Measurements from ENCODE around the gene BCL6.

The BCL6 gene

DNA sequence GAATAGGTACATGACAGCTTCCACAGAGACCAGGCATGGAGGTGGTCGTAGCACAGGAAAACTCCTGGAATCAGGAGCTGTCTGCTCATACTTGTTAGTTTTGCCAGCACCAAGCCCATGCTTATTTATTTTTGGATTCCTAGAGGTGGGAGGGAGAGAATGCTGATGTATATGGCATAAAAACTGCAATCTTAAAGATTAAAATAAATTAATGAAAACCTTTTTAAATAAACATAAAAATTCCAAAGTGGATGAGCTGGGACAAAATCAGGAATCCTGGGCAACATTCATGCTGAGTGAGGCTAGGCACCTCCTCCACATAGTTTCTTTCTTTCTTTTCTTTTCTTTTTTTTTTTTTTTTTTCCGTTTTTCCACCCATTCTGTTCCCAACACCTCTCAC is 14.3 kb upstream of the BCL6 start:
- no peak for DNase-seq

DNA sequence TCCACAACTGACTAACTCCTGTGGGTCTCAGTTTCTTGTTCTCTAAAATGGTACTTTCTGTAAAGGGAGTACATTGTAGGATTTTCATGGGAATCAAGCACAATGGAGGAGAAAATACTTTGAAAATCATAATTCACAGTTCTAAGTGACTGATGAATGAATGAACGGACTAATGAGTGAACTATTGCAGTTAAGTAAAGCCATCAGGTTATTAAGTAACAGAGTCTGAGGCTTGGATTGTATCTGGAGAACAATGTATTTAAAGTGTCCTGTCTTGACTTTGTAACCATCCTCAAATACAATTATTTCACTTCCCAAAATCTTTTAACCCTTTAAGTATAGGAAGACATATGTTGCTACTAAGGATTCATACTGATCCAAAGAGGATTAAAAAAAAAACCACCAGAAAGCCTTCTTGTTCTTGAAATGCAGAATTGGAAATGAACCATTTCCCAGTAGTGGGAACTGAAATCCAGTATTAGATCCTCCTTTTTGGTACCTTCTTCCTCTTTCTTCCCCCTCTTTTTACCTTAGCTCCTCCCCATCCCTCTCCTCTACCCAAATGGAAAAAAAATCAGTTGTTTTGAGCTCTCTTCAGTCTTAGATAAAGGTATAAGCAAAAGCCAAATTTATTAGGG is 13.2 kb upstream of the BCL6 start:
- no peak for DNase-seq

DNA sequence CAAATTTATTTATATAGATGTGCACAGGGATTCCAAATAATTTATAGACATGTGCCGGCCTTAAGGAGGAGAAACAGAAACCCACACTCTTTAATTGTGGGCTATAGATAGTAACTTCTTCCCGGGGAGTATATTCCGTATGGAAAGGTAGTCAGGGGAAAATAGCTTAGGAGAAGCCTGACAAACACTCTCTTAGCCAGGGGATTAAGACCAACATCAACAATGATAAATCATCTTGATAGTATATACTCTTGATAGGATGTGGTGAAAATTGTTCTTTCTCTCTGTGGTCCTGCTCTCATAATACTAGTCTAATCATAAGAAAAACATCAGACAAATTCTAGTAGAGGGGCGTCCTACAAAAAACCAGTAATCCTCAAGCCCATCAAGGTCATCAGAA is 8.2 kb upstream of the BCL6 start:
- no peak for DNase-seq

DNA sequence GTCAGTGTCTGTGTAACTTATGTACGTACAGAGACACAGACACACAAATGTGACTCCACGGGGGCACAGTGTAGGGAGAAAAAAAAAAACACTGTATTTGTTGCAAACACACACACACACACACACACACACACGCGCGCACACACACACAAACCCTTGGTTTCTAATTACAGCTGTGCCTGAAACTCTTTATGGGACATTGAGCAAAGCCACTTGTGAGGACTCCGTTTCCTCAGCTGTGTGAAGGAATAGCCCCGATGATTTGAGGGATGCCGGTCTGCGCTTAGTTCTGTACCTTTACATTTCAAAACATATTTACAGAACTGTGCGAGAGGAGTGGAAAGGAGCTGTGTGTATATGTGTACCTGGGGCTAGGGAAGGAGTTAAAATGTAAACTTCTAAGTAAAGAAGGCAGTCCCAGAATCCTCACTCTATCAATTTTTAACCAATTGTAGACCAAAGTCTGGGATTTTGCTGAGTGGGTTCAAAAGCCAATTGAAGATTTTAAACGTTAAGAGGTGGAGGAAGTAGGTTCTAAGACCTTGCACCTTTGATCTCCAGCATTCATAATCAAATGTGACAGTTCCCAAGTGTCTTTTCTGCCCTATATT is 5.3 kb upstream of the BCL6 start:
- no peak for DNase-seq

DNA sequence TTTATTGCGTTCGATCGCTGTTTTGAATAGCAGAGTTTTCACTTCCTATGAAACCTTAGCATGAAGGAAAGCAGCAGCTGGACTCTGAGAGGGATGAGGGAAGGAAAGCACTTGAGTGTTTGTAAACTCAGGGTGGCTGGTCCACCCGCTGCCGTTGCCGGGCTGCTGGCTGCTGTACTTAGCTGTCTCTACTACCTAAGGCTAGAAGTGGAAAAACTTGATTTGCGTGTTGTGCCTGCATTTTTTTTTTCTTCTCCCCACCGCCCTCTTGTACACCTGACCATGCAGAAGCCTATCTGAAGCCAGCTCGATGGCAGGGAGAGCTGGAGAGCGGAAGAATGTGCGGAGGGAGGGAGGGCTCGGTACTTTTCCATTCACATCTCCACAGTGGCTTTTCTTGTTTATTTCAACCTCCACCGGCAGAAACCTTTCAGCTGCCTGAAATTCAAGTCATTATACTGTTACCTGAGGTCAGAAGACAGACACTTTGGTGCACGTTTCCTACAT is 4.8 kb upstream of the BCL6 start:
- DNase-seq, result no peak

DNA sequence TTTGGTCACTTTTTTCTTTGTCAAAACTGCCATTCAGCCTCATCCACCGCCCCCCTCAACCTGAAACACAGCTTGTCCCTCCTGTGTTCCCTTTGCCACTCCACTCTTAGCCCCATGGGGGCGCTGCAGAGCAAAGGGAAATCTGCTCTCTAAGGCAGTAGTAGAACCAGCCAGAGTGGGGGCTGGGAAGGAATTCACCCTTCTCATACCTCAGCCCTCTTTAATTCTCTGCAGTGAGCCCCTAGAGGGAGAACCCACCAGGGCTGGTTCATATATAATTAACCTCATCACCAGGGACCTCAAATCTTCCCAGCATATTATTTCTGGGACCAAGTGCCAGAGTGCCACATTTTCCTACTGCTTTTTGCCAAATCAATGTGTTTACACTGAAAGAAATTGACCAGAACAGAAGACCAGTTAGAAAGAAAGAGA is 2.8 kb upstream of the BCL6 start:
- DNase-seq, result peak; percentile 63

DNA sequence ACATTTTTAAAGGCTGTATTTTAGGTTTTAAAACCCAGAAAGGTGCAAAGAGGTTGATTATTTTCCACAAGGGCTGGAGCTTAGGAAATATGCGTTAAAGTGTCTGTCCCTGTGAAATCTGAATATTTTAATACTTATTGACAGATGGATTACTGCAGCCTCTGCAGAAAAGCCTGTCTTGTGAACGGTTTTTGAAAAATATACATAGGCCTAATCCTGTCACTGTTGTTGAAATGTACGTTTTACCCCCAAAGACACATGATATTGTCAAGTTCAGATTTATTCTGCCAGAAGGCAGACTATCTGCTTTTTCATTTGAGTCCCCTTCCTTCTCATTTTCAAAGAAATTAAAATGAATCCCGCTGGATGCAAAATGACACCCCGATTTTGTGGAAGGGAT is 2.2 kb upstream of the BCL6 start:
- DNase-seq, result no peak

DNA sequence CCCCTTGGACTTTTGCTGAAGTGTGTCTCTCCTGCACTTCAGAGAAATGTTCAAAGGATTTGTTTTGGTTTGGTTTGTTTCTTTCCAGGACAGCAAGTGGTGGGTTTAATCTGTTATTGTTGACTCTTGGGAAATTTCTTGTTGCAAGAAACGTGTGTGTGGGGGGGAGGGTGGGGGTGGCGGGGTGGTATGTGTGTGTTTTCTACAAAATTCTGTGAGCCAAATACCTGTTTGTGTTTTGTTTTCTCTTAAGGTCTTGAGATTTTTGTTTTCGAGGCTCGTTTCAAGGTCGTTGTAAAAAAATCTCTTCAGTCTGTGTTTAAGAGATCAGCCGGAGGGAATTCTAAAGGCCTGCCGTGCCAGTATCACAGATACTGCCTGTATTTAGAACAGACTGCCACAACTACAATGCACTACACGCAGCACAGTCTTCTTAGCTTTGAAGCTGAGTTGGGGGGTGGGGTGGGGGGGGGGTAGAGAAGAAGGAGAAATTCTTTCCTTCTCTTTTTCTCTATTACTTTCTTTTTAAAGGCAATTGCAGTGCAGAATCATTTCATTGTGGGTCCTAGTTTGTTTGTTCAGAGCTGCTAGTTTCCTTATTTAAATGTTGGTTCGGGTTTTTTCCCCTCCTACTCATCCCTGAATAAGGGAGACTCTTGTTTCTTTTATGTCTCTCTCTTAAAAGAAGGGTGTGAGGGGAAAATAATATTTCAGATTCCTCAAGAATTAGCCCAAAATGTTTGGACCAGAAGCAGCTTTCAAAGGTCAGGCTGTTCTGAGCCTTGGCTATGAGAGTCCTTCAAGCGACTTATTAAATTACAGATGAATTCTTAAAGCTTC is 1.4 kb upstream of the BCL6 start:
- no peak for DNase-seq

DNA sequence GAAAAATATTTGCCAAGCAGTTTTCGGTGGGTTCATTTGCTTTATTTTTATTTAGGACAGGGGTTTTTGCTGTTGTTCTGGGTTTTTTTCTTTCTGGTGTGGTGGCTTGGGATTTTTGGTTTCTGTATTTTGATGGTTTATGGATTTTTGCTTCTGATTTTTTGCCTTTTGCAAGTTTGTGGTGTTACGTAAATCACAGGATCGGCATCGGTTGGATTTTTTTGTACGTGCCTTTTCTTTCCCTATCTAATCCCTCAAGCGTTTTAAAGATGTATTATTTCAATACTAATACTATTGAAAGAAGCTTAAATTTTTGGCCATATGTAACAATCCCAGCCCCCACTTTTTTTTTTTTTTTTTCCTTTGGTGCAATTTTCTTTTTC is 782 bp upstream of the BCL6 start:
- no peak for DNase-seq

DNA sequence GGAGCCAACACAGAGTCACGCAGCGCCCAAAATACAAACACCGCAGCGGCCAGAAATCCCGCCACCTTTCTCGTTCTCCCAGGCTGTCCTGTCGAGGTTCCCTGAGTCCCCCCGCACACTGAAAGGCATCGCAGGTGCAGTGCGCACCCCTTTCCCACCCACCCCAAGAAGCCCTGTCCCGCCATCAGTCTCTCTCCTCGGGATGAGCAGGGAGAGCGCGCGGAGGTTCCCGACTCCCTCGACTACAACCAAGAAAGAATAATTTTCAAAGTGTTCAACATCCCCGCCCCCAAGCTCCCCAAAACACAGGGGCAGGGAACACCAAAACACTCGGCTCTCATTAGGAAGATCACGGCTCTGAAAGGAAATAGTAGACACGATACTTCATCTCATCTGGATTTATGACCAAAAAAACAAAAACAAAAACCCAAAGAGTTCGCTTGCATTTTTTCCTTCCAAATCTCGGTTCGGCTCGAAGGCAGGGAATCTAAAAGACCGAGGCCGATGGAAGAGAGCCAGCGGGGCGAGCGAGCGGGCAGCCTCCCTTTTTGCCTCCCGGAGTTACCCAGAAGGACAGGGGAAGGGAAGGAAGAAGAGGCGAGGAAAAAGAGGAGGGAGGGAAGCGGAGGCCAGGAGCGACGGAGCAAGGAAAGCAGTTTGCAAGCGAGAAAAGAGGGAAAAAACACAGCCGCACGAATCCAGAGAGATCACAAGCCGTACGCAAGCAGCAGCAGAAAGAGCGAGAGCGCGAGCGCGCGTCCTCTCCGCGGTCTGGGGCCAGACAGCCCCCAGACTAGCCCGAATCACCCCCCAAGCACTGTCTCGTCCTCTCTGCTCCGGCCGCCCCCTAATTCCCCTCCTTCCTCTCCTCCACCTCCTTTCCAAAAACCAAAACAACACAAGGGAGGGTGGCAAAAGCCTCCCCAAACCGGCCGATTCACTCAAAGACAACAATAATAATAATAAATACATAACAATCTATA is 808 bp downstream of the BCL6 start:
- DNase-seq, result no peak

DNA sequence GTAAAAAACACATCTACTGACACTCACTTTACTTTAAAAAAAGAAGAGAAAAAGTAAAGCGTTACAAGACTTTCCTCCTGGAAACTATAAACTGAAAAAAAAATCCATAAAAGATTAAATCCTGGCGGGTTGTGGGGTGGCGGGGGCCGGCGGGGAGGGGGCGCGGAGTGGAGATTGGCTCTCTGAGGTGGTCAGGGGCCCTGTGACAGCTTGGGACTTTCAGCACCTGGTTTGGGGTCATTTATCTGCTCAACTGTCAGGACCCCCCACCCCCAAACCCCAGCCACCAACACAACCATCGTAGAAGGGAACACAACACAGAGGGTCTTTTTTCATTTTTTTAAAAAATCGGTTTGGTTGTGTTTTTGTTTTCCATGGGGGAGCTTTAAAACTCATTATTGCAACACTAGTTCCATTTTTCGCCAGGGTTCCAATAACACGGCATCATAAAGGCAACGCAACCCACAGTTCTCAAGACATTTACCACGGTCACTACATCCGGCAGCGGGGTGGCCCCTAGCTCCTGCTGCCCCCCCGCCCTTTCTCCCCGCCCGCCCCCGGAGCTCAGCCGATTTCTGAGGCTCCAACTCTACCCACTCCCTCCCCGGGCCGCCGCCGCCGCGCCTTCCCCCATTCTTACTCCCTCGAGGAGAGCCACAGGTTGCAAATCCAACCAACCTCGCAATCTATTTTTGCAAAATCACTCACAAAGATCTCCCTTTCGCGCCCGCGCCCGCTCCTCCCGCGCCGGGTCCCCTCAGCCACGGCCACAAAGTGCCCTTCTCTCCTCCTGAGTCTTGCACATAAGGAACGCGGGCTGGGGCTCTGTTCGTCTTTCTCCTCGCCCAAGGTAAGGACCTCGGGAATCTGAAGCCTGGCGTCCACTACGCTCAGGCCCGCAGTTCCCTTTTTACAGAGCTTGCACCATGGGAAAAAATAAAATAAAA is 1.8 kb downstream of the BCL6 start:
- DNase-seq, result no peak

DNA sequence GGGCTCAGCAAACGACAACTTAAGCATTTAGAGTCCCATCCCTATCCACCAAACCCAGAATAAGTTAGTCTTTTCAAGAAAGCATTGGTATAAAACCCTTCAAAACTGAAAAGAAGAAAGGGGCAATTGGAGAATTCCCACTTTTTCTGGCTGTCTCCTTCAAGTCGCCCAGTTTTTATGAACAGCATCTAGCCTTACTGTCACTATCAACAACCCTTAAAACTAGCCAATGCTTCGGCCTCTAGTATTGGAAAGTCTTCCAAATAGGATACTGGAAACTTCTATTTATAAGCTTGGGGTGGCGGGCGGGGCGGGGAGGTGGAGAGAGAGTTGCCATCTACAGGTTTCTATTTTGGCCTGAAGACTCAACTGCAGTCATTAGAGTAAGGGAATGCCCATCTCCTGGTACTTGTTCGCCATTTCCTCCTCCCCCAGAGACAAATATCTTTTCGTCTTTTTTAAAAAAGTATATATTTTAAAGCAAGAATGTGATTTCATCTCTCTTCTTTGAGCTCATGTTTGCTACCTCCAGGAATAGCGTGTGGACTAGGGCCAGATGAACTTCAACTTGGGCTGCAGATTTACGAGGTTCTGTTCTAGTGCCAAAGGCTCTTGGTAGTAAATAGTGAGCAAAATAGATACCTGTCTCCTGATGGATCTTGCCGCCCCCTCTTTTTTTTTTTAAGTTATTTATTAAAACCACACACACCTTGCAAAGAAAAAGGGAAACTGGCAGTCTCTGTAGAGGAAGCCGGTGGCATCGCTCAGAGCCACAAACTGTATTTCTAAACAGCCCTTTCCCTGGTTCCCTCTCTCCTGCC is 2.7 kb downstream of the BCL6 start:
- no peak for DNase-seq

DNA sequence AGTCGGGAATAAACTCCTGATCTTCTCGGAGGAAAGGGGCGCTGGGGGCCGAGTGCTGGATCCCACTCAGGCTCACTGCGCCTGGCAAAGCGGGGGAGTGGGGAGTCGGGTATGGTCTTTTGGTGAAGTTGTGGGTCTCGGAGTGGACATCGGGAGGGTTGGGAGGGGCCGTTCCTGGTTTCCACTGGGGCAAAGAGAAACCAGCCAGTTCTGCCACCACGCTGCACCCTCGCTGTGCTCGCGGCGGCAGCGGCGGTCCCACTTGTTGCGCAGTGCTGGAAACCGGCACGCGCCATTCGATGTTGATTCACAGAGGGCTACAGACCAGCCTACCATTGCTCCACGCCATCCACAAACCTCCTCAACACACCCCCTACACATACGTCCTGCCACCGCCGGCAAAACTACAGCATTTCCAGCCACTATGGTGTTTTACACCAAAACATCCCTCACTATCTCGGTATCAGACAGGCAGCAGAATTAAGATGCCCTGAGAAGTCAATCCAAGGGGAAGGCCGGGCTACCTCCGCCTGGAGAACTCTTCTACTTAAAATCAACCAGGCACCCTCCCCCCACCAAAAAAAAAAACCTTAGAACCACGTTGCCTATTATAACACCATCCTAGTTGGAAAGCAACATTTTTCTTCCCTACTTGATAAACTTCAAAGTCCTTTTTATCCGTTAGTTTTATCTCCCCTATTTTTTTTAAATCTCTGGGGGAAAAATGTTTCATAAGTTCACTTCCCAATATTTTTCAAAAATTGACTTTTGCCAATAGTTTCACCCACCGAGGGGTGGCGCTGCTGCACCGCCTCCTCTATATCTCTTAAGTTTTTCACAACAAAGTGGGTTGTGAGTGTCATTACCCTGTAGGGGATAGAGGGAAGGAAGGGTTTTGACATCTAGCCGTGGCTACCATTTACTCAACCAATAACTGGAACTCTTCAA is 3.6 kb downstream of the BCL6 start:
- DNase-seq, result peak; percentile 51

DNA sequence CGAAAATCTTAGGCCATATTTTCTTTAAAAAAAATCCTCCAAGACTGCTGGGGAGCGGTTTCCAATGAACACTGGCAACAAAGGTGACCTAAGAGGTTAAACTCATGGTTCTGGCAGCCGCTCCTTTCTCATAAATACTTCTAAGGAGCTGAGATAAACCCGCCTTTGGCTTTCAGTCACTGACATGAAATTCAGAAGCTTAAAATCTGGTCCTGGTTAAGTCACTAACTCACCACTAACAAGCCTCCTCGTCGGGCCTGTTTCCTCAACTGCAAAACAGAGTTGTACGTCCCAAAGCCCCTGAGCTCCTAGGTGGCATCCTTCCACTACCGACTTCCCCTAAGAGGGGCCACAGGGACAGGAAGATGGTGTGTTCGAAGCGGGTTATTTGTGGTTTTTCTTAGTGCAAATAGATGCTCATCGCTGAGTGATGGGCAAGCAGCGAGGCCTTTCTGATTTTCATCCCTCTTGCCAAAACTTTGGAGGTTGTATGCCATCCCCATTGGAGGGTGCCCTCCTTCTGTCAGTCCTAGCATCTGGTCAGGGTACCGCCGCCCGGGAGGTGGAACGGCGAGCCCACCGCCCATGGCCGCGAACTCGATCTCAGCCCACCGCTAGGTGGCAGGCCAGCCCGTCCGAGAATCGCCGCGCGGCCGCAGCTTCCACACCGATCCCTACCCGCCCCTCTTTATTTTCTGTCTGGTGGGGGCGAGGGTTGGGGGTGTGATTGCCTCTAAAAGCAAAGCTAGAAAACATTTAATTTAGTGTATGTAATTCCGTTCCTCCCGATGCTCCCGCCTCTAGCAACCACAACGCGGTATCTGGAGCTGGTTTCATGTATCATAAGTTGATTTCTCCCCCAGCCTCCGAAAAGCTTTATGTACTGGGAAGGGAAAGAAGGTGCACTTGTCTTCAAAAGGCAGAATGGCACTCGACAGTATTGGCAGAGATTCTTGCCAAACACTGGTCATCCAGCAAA is 4.6 kb downstream of the BCL6 start:
- DNase-seq, result no peak

DNA sequence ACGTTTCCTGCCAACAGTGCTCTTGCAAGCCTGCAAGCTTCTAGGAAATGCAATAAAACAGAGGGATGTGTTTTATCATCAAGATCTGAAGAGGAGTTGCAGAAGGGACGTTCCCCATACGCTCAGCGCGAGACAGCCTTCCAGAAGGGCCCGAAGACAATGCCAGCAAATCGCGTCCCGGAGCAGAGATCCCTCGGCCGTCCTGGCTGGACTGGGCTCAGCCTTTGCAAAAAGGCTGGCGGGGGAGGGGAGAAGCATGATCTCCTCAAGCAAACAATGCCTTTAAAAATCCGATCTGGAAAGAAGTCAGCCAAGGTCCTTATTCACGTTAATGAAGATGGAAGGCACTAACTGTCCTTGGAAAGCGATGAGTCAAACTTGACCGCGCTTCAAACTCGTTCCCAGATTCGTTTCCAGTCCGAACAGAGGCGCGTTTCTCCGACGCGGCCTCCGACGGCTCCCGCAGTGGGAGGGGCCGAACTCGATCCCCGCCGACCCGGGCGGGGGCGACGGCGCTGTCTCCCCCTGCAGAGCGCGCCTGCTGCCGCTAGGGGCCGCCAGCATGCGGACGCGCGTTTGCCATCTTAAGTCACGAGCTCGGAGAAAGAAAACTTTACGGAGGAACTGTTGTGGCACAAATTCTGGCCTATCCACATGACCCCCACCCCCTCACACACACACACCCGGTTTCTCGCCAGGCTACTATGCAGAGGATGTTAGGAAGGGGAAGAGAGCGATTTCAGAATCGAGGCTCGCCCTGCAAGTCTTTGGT is 5.5 kb downstream of the BCL6 start:
- DNase-seq, result peak; percentile 86

DNA sequence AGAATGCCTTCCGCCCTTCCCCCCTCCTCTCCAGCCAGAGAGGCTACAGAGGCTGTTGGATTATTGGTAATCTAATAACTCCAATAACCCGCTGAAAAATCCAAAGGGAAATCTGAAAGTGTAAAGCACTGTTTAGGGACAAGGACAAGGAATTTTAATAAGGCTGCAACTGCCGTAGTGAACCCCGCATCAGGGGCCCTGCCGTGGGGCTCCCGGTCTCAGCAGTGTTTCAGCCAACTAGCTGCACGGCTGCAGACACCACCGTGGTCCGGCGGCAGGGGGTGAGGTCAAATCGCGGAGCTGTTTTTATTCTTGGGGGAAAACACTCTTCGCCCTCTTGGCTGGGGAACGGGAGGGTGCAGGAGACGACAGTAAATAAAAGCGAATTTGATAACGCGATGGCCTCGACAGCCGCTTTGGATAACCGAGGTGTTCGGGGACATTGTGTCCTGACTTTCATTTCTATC is 6.1 kb downstream of the BCL6 start:
- no peak for DNase-seq

Measured in amniotic stem cell (primary cell).